Lower leg skin (tissue), 3 donors: ENCODE measurements around the gene FOXA2.

Experiments used
- CTCF ChIP-seq, 3 donors: fragments of 450-650 bp; IDR thresholded peaks; one replicate each; pipeline ENCODE4 v1.5.1; 2016; ENCODE audit warnings: antibody characterized with exemption in 3 of 3, mild to moderate bottlenecking in 3 of 3, moderate library complexity in 2 of 3
- POLR2A ChIP-seq, 2 donors: fragments of 450-650 bp; IDR thresholded peaks; one replicate each; pipeline ENCODE4 v1.6.1; 2016 to 2017; ENCODE audit warnings: antibody characterized with exemption in 2 of 2, mild to moderate bottlenecking in 1 of 2, moderate library complexity in 1 of 2

DNA sequence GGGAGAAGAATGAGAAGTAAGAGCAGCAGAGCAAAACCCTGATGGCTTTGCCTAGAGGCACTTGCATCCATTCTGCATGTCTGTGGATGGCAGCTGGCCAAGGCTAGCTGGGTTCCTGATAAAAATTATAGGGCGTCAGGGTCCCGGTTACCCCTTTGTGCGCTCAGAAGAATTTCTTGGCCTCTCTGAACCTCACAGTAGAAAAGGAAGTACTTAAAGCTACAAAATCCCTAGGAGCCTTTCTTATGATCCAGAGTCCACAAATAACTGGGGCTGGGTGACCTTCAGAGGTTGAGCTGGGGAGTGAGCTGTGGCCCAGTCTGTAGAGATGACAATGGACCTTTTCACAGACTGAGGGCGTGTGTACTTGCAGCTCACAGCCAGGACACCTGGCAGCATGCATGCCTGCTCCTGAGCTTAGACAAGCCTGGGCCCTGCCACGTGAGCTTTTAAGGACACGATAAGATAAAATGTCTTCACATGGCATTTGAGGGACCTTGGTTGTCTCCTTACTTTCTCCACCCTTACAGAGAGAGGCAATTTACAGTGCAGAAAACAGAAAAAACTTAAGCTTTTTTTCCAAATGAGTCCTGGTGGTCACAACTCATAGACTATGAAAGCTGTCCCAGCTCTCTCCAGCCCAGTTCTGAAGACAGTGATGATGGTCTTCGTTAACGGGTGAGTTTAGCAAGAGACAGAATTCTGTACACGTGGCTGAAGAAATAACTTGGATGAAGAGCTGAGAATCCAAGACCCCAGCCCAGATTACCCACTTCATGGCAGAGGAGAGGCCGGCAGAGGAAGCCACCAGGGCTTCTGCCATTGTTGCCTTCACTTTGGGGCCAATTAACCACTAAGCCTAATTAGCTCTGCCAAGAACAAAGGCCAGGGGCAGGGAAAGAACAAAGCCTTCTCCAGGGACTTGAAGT, 50.3 kb downstream of the FOXA2 start:
- TF ChIP-seq POLR2A (IDR thresholded peaks at IDR 0.05) (no peak), CTCF (IDR thresholded peaks at IDR 0.05) (no peak)
